ENCODE results near the gene NUP62.
"Not testable (repeated sequence)": the region's sequence is repeated elsewhere in the genome, so short reads cannot be mapped to it uniquely, and the experiment has no call there.

Gene NUP62

DNA sequence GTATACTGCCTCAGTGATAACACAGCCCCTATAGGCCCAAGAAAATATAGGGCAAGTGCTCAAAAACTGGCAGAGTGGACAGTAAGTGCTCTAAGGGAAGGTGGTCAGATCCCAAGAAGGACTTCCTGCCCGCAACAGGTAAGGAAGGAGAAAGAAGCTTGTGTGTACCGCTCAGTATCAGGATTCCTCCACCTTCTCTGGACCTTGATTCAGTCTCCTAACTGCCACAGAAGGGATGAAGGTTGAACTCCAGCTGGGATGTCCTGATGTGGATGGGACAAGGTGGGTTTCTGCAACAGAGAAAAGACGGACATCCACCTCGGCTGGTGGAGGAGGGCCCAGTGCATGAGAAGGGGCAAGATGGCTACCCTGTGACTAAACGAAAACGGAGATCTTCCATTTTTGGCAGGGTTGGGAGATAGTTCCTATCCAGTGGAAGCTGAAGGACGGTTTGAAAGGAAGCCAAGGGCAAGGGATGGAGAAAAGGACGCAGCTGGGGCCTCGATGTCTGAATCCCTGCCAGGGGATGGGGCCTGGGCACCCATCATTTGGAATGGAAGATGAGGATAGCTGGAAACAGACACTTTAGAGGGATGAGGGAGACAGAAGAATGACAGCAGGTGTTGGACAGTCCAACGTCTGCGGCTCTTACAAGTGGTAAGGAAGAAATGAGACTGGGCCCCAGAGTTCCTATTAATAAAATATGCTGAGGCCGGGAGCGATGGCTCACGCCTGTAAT is 1.6 kb downstream of the NUP62 start:
- no peak for DNase-seq

DNA sequence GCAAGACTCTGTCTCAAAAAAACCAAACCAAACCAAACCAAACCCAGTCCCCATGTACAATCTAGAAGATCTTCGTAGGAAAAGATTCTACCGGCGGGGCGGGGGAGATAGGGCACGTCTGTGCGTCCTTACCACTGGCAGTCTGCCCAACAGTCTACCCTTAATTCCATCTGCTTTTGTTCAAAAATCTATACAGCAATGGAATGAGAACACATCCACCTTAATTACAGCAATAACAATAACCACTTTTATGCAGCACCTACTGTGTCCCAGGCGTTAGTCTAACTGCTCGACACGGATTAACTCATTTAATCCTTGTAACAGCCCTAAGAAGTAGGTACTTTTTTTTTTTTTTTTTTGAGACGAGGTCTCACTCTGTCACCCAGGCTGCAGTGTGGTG is 2.8 kb downstream of the NUP62 start:
- no peak for DNase-seq

DNA sequence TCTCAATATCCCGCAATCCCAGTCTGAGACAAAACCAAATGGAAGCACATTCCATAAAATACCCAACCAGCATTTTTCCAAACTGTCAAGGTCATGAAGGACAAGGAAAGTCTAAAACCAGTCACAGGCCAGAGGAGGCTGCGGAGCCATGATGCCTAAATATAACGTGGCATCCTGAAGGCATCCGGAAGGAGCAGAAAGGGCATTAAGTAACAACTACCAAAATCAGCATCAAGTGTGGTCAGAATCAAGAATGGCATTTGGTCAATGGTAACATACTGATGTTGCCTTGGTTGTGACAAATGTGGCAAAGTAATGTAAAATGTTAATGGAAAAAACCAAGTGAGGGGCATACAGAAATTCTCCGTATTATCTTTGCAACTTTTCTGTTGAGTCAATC is 3.8 kb downstream of the NUP62 start:
- no peak for DNase-seq

DNA sequence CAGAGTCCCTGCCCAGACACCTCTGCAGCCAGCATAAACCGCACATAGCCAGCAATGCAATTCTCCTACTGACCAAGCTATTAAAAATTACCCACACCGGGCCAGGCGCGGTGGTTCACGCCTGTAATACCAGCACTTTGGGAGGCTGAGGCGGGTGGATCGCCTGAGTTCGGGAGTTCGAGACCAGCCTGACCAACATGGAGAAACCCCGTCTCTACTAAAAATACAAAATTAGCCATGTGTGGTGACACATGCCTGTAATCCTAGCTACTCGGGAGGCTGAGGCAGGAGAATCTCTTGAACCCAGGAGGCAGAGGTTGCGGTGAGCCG is 4.5 kb downstream of the NUP62 start:
- DNase-seq: not testable (repeated sequence)

DNA sequence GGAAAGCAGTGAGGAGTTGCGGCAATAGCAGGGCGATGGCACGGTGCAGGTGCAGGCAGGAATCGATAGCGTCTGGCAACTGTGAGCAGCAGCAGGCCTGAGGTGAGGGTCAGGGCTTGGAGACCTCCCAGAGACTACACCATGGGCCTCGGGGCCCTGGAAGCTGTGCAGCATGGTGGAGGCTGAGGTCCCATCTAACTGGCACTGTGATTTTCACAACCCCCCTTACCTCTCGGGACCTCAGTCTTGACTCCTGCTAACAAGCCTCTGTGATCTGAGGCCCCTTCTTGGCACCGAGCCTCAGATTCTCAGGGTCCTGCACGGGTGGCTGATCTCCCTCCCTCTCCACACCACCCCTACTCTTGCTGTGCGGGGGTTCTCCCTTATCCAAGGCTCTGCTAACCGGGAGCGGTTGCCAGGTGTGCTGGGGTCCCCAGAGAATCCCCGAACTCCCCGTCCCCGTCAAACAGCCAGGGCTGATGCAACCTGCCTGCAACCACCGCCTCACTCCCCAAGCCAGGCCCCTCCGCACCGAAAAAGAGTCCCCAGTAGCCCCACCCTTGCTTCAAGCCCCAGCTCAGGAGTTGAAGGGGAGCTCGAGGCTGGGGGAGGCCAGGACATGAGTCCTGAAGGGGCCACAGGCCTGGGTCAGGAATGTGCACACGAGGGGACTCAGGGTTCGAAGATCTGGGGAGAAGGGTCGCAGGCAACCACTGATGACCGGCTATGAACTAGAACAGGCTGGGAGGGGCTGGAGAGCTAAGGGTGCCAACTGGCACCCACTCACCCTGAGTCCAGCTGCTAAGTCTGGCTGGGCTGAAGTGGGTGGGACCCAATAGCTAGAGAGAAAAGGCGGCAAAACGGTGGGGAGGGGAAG is 5.1 kb downstream of the NUP62 start:
- no peak for DNase-seq

DNA sequence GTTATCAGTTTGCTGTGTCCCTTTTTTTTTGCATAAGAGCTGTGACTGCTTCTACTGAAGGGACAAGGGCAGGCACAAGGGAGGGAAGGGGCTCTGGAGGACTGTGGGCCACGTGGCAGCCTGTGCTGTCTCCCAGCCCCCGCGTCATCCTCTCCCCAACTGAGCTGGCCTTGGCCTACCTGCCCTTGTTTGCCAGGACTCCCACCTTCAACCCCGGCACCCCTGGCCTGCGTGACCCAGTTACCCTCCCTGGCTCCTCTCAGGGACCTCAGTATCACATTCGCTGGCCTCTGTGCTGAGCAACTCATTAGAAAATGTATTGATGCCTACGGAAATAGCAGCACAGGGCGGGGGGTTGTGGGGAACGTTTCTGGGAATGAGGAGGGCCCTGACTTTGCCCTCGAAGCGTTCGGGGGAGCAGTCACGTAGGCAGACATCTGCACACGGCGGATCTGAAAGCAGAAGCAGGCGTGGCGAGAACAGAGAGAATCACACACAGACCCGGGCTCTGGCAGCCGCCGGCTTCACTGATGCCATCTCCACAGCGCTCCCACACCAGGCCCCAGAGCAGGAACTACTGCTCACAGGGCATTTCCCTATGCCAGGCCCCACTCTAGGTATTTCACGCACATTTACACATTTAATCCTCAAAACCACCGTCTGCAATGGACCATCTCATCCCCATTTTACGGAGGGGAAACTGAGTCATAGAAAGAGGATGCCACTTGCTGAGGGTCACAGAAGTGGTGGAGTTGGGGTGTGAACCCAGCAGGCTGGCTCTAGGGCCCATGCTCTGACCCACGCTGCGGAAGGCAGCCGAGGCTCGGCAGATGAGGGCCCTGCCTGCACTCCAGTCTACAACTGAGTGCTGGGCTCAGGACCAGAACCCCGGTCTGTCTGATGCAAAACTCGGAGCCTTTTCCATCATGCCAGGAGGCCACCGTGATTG is 6.0 kb downstream of the NUP62 start:
- DNase-seq: no peak

DNA sequence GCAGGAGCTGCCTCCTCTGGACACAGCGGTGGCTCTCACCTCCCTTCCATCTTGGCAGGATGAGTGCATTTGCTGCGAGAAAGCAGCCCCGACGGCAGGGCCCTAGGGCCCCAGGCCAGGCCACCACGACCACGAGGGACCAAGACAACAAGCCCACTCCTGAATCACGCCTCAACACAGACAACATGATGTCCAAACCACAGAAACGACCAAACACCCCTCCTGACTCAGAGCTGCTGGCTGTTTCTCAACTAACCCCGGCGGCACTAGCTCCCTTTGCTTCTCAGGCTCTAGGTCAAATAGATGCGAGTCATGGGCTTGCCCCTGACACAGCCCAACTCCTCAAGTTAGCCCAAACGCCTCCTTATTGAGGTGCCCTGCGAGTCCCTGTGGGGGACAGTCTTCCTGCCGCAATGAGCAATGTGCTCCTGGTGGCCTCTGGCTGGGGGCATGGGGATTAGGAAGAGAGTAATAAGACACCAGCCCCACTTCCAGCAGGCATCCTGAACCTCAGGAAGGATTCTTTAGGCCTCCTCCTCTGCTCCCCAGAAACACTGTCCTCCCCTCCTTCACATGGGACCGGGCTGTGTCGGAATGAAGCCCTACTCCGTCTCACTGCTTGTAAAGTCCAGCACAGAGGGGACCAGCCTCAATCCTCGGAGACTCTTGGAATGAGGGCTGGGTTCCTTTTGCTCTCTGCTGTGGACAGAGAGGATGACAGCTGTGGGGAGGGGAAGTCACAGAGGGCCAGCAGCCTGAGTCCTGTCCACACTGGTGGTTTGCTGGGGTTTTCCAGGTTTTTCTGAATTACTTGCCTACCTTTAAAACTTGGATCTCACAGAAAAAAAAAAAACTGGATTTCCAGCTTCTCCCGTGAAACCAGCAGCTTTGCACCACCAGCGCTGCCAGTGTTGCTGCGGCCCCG is 7.2 kb downstream of the NUP62 start:
- no peak for DNase-seq

DNA sequence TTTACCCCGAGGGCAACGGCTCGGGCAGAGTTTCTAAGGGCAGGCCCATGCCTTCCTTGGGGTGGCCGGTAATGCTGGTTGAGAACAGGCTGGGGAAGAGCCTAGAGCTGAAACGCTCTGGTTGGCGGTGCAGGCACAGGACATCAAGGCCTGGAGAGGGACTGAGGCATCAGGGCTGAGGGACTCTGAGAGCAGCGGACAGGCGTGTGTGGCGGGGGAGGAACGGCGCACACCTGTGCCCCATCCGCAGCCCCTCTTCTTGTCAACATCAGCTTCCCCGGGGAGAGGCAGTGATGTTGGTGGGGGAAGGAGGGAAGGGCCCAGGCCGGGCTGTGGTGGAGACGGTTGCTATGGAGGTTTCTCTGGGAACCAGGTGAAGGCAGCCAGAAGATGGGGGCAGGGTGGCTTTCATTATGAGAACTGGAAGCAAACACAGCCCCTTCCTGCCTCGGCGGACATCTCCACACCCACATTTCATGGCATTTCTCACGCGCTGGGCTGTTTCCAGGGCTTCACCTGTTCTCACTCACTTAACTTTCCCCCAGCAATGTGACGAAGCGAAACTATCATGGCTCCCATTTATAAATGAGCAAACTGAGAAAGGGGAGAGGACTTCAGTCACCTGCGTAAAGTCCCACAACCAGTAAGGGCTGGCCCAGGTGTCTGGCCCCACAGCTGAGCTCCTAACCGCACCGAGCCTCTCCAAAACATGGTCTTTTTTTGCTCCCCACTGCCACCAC is 8.5 kb downstream of the NUP62 start:
- no peak for DNase-seq

DNA sequence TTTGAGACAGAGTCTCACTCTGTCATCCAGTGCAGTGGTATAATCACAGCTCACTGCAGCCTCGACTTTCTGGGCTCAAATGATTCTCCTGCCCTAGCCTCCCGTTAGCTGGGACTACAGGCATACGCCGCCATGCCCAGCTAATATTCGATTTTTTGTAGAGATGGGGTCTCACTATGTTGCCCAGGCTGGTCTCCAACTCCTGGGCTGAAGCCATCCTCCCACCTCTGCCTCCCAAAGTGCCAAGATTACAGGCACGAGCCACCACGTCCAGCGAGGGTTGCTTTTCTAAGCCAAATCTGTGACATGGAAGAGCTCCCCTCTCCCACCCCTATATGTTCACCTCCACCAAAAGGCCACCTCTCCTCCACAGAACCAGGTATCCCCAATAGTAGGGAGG is 11.2 kb downstream of the NUP62 start:
- no peak for DNase-seq

DNA sequence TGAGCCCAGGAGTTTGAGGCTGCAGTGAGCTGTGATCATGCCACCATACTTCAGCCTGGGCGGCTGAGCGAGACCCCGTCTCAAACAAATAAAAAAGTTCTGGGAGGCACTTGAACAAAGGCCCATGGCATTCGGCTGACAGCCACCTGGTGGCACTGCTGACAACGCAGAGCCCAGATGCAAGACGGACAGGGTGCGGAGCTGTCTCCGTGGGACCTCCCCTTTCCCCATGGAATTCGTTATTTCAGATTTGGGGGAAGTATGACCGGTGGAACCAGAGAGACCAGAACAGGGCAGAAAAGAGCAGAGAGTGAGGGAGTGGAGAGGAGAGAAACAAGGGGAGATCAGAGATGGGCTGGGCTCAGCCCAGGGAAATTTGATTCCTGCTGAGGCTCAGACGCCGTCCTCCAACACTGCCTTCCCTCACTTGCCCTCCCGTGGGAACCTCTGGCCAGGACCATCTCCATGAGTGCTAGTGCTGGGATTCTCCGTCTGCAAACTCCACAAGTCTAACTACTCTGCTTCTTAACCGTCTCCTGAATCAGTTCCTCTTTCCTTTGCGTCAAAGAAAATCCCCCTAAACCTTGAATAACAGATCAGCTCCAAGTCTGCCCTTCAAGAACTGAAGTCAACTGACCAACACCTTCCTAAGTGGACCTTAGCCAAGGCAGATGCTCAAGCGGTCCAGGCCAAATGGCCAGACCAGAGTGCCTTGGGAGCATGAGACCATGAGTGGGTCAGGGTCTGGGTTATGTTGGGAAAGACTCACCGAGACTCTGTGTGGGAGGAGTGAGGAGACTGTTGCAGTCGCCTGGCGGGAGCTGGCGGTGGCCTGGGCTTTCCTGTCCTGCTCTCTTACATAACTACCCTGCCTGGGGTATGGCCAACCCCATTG is 12.2 kb downstream of the NUP62 start:
- DNase-seq: no peak

DNA sequence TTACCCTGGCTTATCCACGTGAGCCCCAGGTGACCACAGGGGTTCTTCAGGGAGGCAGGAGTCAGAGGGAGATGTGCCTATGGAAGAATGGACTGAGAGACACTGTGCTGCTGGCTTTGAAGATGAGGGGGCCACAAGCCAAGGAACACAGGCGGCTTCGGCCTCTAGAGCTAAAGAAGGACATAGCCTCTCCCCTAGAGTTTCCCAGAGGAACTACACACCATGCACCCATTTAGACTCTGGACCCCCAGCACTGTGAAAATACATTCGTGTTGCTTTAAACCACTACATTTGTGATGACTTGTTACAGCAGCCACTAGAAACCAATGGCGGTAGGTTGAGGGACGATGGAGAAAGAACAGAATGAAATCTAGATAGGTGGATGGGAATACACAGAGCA is 14.0 kb downstream of the NUP62 start:
- no peak for DNase-seq

DNA sequence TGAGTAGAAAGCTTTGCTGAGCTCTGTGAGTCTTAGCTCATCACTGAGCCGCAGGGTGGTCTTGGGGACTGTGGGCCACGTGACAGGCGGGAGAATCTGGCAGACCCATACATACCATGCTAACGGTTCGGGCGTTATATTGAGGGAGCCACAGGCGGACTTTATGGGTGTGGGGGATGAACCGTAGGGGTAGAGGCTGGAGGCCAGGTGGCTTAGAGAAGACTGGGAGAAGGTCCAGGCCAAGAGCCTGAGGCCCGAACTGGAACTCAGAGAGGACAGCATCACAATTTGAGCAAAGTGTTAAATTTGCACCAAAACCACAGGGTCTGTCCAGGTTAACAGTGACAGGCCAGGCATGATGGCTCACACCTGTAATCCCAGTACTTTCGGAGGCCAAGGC is 15.6 kb downstream of the NUP62 start:
- no peak for DNase-seq

DNA sequence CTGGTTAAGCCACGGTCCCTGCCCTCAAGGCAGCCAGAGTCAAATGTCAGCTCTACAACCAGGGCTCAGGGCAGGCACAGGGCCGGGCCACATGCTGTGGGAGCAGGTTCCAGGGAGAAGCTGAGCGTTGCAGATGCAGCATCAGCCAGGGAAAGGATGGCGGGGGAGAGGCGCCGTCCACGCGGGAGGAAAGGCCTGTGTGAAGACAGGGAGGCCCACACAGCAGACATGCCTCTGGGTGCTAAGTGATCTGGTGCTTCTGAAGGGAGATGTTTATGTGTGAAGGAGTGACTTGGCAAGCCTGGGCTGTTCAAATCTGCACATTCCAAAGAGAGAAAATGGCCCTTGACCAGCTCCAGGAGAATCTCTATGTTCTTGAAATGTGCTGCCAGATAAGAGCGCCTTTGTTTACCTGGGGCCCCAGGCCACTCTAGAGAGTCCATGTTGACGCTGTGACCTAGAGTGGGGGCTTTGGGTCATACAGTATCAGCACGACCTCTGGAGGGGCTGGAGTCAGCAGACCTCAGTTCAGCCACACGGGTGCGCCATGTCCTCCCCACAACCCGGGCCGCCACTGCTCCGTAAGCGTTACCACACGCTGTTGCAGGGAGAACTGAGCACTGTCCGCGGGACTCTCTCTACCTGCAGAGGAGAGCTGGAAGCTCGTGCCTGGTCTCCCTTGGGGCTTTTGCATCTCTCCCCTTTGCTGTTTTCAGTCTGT is 16.2 kb downstream of the NUP62 start:
- DNase-seq: no peak

DNA sequence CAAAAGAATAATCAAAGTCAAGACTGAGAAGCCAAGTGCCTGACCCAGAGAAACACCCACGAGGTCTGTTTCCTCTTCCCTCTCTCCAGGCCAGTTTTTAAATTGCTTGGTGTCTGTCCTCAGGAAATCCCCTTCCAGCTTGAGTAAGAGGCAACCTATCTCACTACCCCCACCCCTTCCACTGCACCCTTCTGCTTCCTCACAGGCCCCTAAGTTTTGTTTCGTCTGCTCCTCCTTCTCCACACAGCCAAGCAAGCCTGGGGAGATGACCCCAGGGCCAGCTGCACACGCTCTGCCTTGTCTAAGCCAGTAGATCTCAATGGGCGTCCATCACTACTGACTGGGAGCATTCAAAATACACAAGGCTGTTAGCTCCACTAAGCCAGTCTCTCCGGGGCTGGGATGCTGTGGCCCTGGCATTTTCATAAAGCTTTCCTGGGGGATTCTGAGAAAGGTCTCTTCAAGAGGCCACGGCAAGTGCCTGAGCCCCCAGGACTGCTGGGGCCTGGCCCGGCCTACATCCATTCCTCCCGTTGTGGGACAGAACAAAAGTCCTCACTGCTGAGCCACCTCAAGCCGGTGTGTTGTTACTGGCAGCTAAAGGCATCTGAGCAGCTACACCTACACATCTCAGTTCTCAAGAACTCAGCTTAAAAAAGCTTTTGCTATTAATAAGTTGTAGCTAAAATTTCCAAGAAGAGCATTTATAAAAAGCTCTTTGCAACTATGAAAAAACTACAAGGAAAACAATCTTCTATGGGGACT is 17.7 kb downstream of the NUP62 start:
- no peak for DNase-seq

DNA sequence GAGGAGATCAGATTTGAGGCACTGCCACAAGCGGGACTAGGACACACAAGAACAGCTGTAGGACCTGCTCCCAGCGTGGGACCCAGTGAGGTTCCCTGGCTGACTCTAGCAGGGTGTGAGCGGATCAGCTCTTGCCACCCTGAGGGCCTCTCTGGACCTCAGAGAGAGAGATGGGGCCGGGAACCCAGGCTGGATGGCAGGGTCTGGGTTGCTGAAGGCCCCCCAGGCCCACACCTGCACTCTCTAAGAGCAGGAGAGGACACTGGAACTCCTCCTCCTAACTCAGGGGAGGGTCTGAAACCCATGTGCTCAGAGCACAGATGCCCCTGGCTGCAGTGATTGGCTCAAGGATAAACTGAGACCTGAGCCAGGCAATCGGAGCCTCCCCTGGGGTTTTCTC is 19.1 kb downstream of the NUP62 start:
- no peak for DNase-seq

DNA sequence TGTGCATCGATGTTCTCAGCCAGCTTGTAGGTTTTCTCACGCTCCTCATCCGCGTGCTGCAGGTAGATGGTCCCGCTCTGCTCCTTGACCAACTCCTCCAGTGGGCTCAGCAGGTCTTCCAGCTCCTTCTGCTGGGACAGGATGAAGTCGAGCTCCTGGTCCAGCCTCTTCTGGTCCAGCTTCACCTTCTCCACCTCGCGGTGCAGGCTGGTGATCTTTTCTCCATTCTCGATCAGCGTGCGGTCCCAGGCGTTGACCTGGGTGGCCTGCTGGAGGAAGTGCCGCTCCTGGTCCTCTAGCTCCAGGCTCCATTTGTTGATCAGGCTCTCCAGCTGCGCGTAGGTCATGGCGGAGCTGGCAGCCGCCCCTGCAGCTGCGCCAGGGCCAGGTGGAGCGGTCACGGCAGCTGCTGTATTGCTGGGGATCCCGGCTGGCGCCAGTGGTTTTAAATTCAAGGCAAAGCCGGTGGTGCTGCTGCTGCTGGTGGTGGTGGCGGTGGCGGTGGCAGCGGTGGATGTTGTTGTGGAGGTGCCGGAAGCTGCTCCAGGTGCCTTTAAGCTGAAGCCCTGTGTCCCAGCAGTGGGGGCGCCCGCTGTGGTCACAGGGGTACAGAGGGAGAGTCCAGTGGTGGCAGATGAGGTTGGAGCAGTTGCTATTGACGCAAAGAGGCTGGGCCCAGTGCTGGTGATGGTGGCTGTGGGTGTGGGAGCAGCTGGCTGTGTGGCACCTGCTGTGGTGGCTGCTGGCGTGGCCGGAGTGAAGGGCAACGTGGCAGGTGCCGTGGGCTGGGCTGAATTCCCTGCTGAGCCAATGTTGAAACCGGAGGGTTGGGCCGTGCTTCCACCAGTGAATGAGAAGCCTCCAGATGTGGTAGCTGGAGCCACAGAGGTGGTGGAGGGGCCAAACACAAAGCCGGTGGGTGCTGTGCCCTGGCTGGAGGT is 20.6 kb downstream of the NUP62 start:
- DNase-seq: no peak

DNA sequence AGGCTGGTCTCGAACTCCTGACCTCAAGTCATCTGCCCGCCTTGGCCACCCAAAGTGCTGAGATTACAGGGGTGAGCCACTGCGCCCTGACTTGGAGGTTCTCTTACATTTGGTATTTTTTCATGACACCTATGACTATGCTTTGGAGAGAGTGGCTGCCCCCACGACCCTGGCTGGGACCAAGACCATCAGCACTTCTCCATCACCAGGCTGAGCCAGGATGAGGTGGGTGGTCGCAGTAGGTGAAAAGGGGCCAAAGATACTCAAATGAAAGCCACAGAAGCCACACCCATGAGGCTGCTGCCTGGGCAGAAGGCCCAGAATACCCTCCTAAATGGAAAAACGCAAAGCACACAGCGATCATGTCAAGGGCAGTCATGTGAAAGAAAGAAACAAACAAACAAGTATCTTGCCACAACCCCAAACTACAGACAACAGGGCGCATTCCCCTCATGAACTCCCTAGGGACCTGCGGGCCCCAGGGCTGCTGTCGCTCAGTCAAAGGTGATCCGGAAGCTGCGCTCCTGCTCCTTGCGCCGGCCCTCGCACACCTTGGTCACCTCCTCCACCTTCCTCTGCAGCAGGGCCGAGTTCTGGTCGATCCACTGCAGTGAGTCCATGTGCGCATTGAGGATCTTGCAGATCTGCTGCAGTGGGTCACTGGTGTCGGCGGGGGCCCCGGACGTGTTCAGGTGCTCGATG is 21.4 kb downstream of the NUP62 start:
- DNase-seq: no peak

Measured in right kidney (tissue), 1 donor.